LNCaP clone FGC (cell line): ENCODE measurements around the gene CEP164.
"Not testable (repeated sequence)": the region's sequence is repeated elsewhere in the genome, so short reads cannot be mapped to it uniquely, and the experiment has no call there.

Source experiments
- DNase-seq: peaks from one replicate; pipeline ENCODE4 v3.0.0-alpha.2; 2011; ENCODE audit warnings: low read depth
- H3K4me3 ChIP-seq: 2 replicates; pipeline ENCODE4 v1.5.1; 2011; ENCODE audit warnings: mild to moderate bottlenecking, low read depth, low read length, control low read depth
- TF ChIP-seq, protein P1 (sequence below): IDR thresholded peaks from 2 replicates; pipeline ENCODE4 v1.5.1; 2012; ENCODE audit warnings: mild to moderate bottlenecking; ENCODE audit not compliant: control insufficient read depth, insufficient read depth; ENCODE audit errors: extremely low read depth

The CEP164 gene

DNA sequence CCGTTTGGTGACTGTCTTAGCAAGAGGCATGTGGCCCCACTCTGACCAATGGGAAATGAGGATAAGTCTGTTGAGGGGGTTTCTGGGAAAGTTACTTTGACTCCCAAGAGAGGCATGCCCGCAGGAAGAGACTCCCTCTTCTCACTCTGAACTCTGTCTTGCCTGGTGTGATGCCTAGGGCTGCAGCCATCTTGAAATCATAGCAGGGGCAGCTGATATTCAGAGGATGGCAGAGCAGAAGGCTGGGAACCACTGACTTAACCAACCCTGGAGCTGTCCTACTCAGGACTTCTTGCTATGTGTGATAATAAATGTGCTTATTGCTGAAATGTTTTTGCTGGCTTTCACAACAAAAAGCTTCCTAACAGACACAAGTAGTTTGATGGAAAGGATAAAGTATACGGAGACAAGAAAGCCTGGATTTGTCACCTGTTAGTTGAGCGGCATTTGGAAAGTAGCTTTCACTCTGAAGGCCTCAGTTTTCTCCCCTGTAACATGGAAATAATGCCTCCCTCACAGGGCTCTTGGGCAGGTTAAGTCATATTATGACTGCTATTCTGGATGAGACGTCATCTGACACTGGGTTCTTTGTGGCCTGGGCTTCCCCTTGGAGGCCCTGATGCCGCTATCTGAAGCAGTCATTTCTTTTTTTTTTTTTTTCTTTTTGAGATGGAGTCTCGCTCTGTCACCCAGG is 128.5 kb downstream of the CEP164 start:
- no peak overlapping the region for H3K4me3 ChIP-seq
- no peak for DNase-seq
- TF ChIP-seq, protein P1, sequence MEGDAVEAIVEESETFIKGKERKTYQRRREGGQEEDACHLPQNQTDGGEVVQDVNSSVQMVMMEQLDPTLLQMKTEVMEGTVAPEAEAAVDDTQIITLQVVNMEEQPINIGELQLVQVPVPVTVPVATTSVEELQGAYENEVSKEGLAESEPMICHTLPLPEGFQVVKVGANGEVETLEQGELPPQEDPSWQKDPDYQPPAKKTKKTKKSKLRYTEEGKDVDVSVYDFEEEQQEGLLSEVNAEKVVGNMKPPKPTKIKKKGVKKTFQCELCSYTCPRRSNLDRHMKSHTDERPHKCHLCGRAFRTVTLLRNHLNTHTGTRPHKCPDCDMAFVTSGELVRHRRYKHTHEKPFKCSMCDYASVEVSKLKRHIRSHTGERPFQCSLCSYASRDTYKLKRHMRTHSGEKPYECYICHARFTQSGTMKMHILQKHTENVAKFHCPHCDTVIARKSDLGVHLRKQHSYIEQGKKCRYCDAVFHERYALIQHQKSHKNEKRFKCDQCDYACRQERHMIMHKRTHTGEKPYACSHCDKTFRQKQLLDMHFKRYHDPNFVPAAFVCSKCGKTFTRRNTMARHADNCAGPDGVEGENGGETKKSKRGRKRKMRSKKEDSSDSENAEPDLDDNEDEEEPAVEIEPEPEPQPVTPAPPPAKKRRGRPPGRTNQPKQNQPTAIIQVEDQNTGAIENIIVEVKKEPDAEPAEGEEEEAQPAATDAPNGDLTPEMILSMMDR: no peak

GRCh38 chr11:117456721-117457029 is 129.0 kb downstream of the CEP164 start:
- not testable (repeated sequence) for DNase-seq, H3K4me3 ChIP-seq

DNA sequence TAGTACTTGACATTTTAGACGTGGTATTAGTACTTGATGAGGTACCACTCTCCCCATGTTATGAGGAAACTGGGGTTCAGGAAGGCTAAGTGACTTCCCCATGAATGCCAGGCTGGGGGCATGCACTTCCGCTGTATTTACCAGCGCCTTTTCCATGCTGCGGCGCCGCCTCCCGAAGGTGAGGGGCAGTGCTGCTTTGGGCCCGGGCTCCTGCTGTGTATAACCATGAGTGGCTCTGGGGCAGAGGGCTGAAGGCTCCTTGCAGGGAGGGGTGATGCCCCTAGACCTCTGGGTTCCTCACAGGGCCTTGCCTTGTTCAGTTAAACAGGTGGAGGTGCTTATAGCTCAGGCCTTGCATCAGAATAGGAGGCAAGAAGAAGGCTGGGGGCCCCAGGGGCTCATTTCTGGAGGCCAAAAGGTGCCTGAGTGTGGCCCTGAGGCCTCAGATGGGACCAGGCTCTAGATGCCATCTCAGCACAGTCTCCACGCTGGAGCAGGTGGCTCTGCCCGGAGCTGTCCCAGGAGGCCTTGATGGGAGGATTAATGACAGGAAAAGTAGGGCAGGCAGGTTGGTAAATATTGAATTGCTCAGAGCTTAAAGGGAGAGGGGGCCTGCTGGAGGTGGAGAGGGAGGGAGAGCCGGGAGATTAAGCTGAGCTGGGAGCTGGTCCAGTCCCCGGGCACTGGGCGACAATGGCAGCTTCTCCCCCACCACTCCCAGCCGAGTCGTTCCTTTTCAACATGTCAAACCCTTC is 129.6 kb downstream of the CEP164 start:
- DNase-seq: no peak
- H3K4me3 ChIP-seq: no peak overlapping the region
- TF ChIP-seq, protein P1: no peak

DNA sequence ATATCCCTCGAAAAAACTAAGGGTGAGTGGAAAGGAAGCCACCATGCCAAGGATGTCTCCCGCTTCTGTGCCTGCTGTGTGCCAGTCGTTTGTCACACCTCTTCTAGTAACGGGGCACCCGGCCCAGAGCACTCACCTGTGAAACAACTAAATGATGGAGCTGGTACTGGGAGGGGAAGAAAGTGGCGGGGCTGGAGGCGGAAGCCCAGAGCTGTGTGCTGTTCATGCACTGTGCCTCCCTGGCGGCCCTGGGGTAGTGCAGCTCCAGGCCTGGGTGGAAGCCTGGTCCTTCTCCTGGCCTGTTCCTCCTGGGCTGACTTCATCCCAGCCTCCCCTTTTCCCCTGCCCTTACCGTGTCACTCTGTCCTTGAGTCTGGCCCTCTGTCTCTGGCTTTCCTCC is 130.2 kb downstream of the CEP164 start:
- no peak for DNase-seq
- H3K4me3 ChIP-seq: no peak overlapping the region
- TF ChIP-seq, protein P1: no peak

- no peak overlapping the region for H3K4me3 ChIP-seq
- TF ChIP-seq, protein P1: no peak
- DNase-seq: no peak
Measured at GRCh38 chr11:117458275-117459122, 130.8 kb downstream of the CEP164 start.

- TF ChIP-seq, protein P1: no peak
Measured at GRCh38 chr11:117459123-117459978, 131.7 kb downstream of the CEP164 start.

More at GRCh38 chr11:117459123-117459978, 131.7 kb downstream of the CEP164 start:
- no peak for DNase-seq
- H3K4me3 ChIP-seq: no peak overlapping the region
